B cell (primary cell): ENCODE results near the gene CDH13. TPM values are rescaled to one million over a fixed set of nuclear protein-coding genes. Genes with fewer than 3 reads are reported as not detected.

Source experiments
- ATAC-seq: fragments of 200-7000 bp; cut with Tn5 transposase; one replicate; pipeline ENCODE4 v1.10.0; 2021; ENCODE audit warnings: low read depth, mild to moderate bottlenecking, moderate number of reproducible peaks, moderate library complexity
- CTCF ChIA-PET: fragments of 350-600 bp; sonication (Branson Sonifier 250); formaldehyde crosslinking; loops from one replicate; lab custom pipeline; 2021; ENCODE audit warnings: antibody characterized with exemption, inconsistent platforms; lab: Charles Lee
- POLR2A ChIA-PET: fragments of 350-600 bp; sonication (Branson Sonifier 250); formaldehyde crosslinking; loops from one replicate; lab custom pipeline; 2021; ENCODE audit warnings: antibody characterized with exemption; lab: Charles Lee
- DNase-seq: peaks from one replicate; pipeline ENCODE4 v3.0.0; 2013
- H2AFZ ChIP-seq: 2 replicates; pipeline ENCODE4 v1.6.1; 2012; ENCODE audit warnings: mild to moderate bottlenecking, low read depth, low read length; ENCODE audit not compliant: insufficient read depth, poor library complexity, severe bottlenecking
- H3K27ac ChIP-seq, 2 donors: 1 replicate in 1 of 2; 2 replicates in 1 of 2; pipeline ENCODE4 v1.5.1; 2012 to 2013; ENCODE audit warnings: low read length in 2 of 2, mild to moderate bottlenecking in 2 of 2, moderate library complexity in 1 of 2
- H3K27me3 ChIP-seq, 4 experiments: fragments of 200-600 bp in 1 of 4; sonication (generic) in 1 of 4; replicated peaks in 1 of 4; 1 replicate in 2 of 4; 2 replicates in 2 of 4; pipeline versions ENCODE4 v1.6.1 to v1.7.0; 2013 to 2016; ENCODE audit warnings: low read length in 3 of 4, mild to moderate bottlenecking in 2 of 4, mixed read lengths in 1 of 4, moderate library complexity in 1 of 4; ENCODE audit not compliant: insufficient read depth in 4 of 4, control insufficient read depth in 3 of 4; ENCODE audit errors: control extremely low read depth in 1 of 4
- H3K36me3 ChIP-seq, 2 experiments: replicated peaks in 1 of 2; 1 replicate in 1 of 2; 2 replicates in 1 of 2; pipeline versions ENCODE4 v1.6.1 to v1.7.1; 2013; ENCODE audit warnings: low read length in 1 of 2; ENCODE audit not compliant: insufficient read depth in 2 of 2, control insufficient read depth in 1 of 2; ENCODE audit errors: control extremely low read depth in 1 of 2, extremely low read depth in 1 of 2
- H3K4me1 ChIP-seq, 2 donors: fragments of 200-600 bp in 1 of 2; sonication (generic) in 1 of 2; 1 replicate in 1 of 2; 2 replicates in 1 of 2; pipeline versions ENCODE4 v1.5.1 to v1.6.1; 2013 to 2017; ENCODE audit warnings: low read length in 2 of 2; ENCODE audit not compliant: control insufficient read depth in 2 of 2, insufficient read depth in 2 of 2
- H3K4me2 ChIP-seq: replicated peaks from 2 replicates; pipeline ENCODE3; 2012; ENCODE audit warnings: mild to moderate bottlenecking, low read depth, low read length; ENCODE audit not compliant: poor library complexity, severe bottlenecking
- H3K4me3 ChIP-seq, 5 experiments: fragments of 200-600 bp in 1 of 5; sonication (generic) in 1 of 5; 1 replicate in 3 of 5; 2 replicates in 2 of 5; pipeline versions ENCODE4 v1.5.1 to v1.7.0; 2011 to 2016; ENCODE audit warnings: low read length in 4 of 5, mild to moderate bottlenecking in 4 of 5, low read depth in 2 of 5, control low read depth in 1 of 5, moderate library complexity in 1 of 5; ENCODE audit not compliant: insufficient read depth in 1 of 5; ENCODE audit errors: control extremely low read depth in 1 of 5, extremely low read depth in 1 of 5
- H3K79me2 ChIP-seq: fragments of 200-600 bp; sonication (generic); one replicate; pipeline ENCODE4 v1.6.0; 2016; ENCODE audit warnings: low read length; ENCODE audit not compliant: control insufficient read depth, insufficient read depth
- H3K9ac ChIP-seq: fragments of 200-600 bp; sonication (generic); 2 replicates; pipeline ENCODE4 v1.6.1; 2017; ENCODE audit warnings: mild to moderate bottlenecking, low read length, moderate library complexity
- H3K9me3 ChIP-seq, 3 donors: one replicate each; pipeline versions ENCODE4 v1.6.1 to v1.7.1; 2013; ENCODE audit warnings: low read length in 2 of 3; ENCODE audit not compliant: control insufficient read depth in 2 of 3, insufficient read depth in 1 of 3; ENCODE audit errors: control extremely low read depth in 1 of 3
- H4K20me1 ChIP-seq: 2 replicates; pipeline ENCODE4 v1.6.0; 2012; ENCODE audit warnings: mild to moderate bottlenecking, low read length; ENCODE audit not compliant: insufficient read depth, control insufficient read depth, poor library complexity, severe bottlenecking
- H3K27ac Mint-ChIP-seq: one replicate; pipeline ENCODE4 v1.8.0; 2021; ENCODE audit warnings: mixed read lengths
- H3K27me3 Mint-ChIP-seq: one replicate; pipeline ENCODE4 v1.8.0; 2021; ENCODE audit warnings: mixed read lengths
- H3K4me1 Mint-ChIP-seq: one replicate; pipeline ENCODE4 v1.8.0; 2021; ENCODE audit warnings: mixed read lengths
- H3K4me3 Mint-ChIP-seq: one replicate; pipeline ENCODE4 v1.8.0; 2021; ENCODE audit warnings: mixed read lengths
- H3K9me3 Mint-ChIP-seq: one replicate; pipeline ENCODE4 v1.8.0; 2022; ENCODE audit warnings: mixed read lengths; ENCODE audit not compliant: insufficient read depth
- CTCF ChIP-seq: fragments of 200-600 bp; IDR thresholded peaks from one replicate; pipeline ENCODE4 v1.8.0; 2022; ENCODE audit warnings: antibody characterized with exemption, mild to moderate bottlenecking
- EZH2 ChIP-seq: IDR thresholded peaks from 2 replicates; pipeline ENCODE4 v1.6.1; 2012; ENCODE audit warnings: borderline replicate concordance, low read depth, mild to moderate bottlenecking, moderate library complexity, low read length; ENCODE audit not compliant: insufficient read depth, poor library complexity, severe bottlenecking
- WGBS: methylation state at CpG from one replicate; pipeline ENCODE4 v1.1.5; 2013; ENCODE audit warnings: missing lambda C conversion rate; ENCODE audit not compliant: insufficient coverage; 5-methylcytosine and 5-hydroxymethylcytosine counted together
- intact Hi-C: fragments of 100-400 bp; cut with micrococcal nuclease; formaldehyde crosslinking; loops from one replicate; pipeline ENCODE4 v1.10.0; 2022
- polyA plus RNA-seq: library from polyadenylated mRNA; depleted of rRNA; stranded (reverse); fragments of >200 nt; gene quantifications from 2 replicates; pipeline ENCODE4 v1.2.3, GENCODE V29; 2012
- total RNA-seq, 2 donors: library from RNA; stranded (reverse); fragments of 120-200 nt in 1 of 2; gene quantifications; 1 replicate in 1 of 2; 2 replicates in 1 of 2; pipeline versions ENCODE4 v1.2.3 to v1.2.4, GENCODE V29; 2013 to 2022

Gene CDH13
- total and polyA plus RNA-seq, 2 donors (not counting 1 experiment from before 2014, with no cell fraction given) = not detected

GRCh38 chr16:82621781-82622180 is 5.0 kb upstream of the CDH13 start:
- CTCF ChIA-PET = no interaction called here
- H3K36me3 ChIP-seq = no peaks in the 10 kb centered on the region
- POLR2A ChIA-PET = no interaction called here
- no peak overlapping the region for H3K9ac ChIP-seq
- no peaks in the 10 kb centered on the region for H3K9me3 Mint-ChIP-seq
- no peak overlapping the region for H3K27ac ChIP-seq
- WGBS = no CpG with 5 or more reads among the region's 1 CpG
- DNase-seq (no peak), ATAC-seq (no peak)
- H3K4me3 ChIP-seq = no peak overlapping the region
- intact Hi-C loops = no loop called here
- H3K27me3 ChIP-seq = peaks cover 0 to 14% (median 5%) of the 10 kb centered on the region in 4 experiments
- H4K20me1 ChIP-seq = no peaks in the 10 kb centered on the region
- H3K4me1 Mint-ChIP-seq = no peaks in the 10 kb centered on the region
- H3K27ac Mint-ChIP-seq = no peak overlapping the region
- H3K4me2 ChIP-seq = no peak overlapping the region
- TF ChIP-seq EZH2 (no peak), CTCF (no peak)
- peaks cover 46% of the 10 kb centered on the region for H3K27me3 Mint-ChIP-seq
- no peaks in the 10 kb centered on the region for H3K79me2 ChIP-seq
- H3K9me3 ChIP-seq = peaks cover 0 to 2% (median 0%) of the 10 kb centered on the region in 3 donors
- H3K4me3 Mint-ChIP-seq = no peak overlapping the region
- no peak overlapping the region for H2AFZ ChIP-seq
- no peaks in the 10 kb centered on the region for H3K4me1 ChIP-seq

- Histone ChIP-seq H4K20me1 (no peaks in the 10 kb centered on the region), H3K9me3 (peaks cover 0 to 4% (median 0%) of the 10 kb centered on the region in 3 donors), H2AFZ (no peak overlapping the region), H3K79me2 (no peaks in the 10 kb centered on the region), H3K4me2 (no peak overlapping the region), H3K9ac (no peak overlapping the region), H3K27ac (no peak overlapping the region), H3K4me1 (peaks cover 0 to 3% of the 10 kb centered on the region in 2 donors), H3K27me3 (peaks cover 0 to 27% (median 10%) of the 10 kb centered on the region in 4 experiments), H3K4me3 (no peak overlapping the region), H3K36me3 (no peaks in the 10 kb centered on the region)
- DNase-seq (no peak), ATAC-seq (no peak)
- Mint-ChIP-seq H3K4me3 (no peak overlapping the region), H3K27ac (no peak overlapping the region), H3K9me3 (no peaks in the 10 kb centered on the region), H3K27me3 (peaks cover 46% of the 10 kb centered on the region), H3K4me1 (no peaks in the 10 kb centered on the region)
- CTCF ChIA-PET = no interaction called here
- POLR2A ChIA-PET = no interaction called here
- no peak for TF ChIP-seq CTCF
- TF ChIP-seq EZH2 = no peak
- intact Hi-C loops = no loop called here
- 84% methylated on average over 7 of the region's 7 CpGs for WGBS
Observed at GRCh38 chr16:82623241-82623640, 3.5 kb upstream of the CDH13 start.
